Measurements from ENCODE around the gene CUBN.

Gene CUBN

GRCh38 chr10:16887565-16887964, 242.0 kb downstream of the CUBN start:
- Histone ChIP-seq H3K36me3 (ENCODE audit: insufficient read depth, insufficient read length, low read length) (no peaks in the 10 kb centered on the region), H3K4me3 (ENCODE audit: insufficient read length, low read depth) (no peak overlapping the region), H3K27me3 (ENCODE audit: insufficient read depth, insufficient read length) (no peaks in the 10 kb centered on the region), H3K4me1 (ENCODE audit: insufficient read depth, insufficient read length) (no peaks in the 10 kb centered on the region), H3K9ac (ENCODE audit: insufficient read length, low read depth) (no peak overlapping the region), H3K9me3 (ENCODE audit: insufficient read depth, low read length) (no peaks in the 10 kb centered on the region)
- DNase-seq (ENCODE audit: low read depth, low spot score): no peak
- TF ChIP-seq SUZ12 (IDR thresholded peaks at IDR 0.05; ENCODE audit: extremely low read depth, insufficient read depth, insufficient read length) (no peak), ZNF274 (IDR thresholded peaks at IDR 0.05; ENCODE audit: low read depth, low read length) (no peak)

GRCh38 chr10:16886031-16886430, 243.6 kb downstream of the CUBN start:
- Histone ChIP-seq H3K4me1 (ENCODE audit: insufficient read depth, insufficient read length) (no peaks in the 10 kb centered on the region), H3K9me3 (ENCODE audit: insufficient read depth, low read length) (no peaks in the 10 kb centered on the region), H3K9ac (ENCODE audit: insufficient read length, low read depth) (no peak overlapping the region), H3K4me3 (ENCODE audit: insufficient read length, low read depth) (no peak overlapping the region), H3K36me3 (ENCODE audit: insufficient read depth, insufficient read length, low read length) (no peaks in the 10 kb centered on the region), H3K27me3 (ENCODE audit: insufficient read depth, insufficient read length) (no peaks in the 10 kb centered on the region)
- DNase-seq (ENCODE audit: low read depth, low spot score): no peak
- TF ChIP-seq YY1 (IDR thresholded peaks at IDR 0.05; ENCODE audit: insufficient read depth, insufficient read length) (no peak), ZNF274 (IDR thresholded peaks at IDR 0.05; ENCODE audit: low read depth, low read length) (no peak), SUZ12 (IDR thresholded peaks at IDR 0.05; ENCODE audit: extremely low read depth, insufficient read depth, insufficient read length) (no peak)

DNA sequence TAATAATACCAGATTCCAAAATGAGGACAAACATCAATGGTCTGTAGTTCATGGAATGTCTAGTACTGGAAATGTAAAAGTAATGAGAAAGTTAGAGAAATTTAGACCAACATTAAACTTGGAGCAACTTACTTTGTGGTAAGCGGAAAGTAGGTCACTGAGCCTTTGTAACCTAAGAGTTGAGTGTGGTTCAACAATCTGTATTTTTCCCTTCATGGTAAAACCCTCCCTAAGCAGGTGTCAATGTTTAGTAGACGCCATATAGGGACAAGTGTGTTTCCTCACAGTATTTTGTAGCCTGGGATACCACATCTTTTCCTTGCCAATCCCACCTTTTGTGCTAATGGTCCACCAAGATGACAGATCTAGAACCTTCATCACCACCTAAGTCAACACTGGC, 245.1 kb downstream of the CUBN start:
- DNase-seq (ENCODE audit: low read depth, low spot score): no peak
- H3K9ac ChIP-seq (ENCODE audit: insufficient read length, low read depth): no peak overlapping the region
- no peaks in the 10 kb centered on the region for H3K36me3 ChIP-seq (ENCODE audit: insufficient read depth, insufficient read length, low read length)
- no peaks in the 10 kb centered on the region for H3K4me1 ChIP-seq (ENCODE audit: insufficient read depth, insufficient read length)
- H3K4me3 ChIP-seq (ENCODE audit: insufficient read length, low read depth): no peak overlapping the region
- no peaks in the 10 kb centered on the region for H3K27me3 ChIP-seq (ENCODE audit: insufficient read depth, insufficient read length)
- TF ChIP-seq SUZ12 (IDR thresholded peaks at IDR 0.05; ENCODE audit: extremely low read depth, insufficient read depth, insufficient read length): no peak
- no peak for TF ChIP-seq YY1 (IDR thresholded peaks at IDR 0.05; ENCODE audit: insufficient read depth, insufficient read length)
- TF ChIP-seq ZNF274 (IDR thresholded peaks at IDR 0.05; ENCODE audit: low read depth, low read length): no peak
- no peaks in the 10 kb centered on the region for H3K9me3 ChIP-seq (ENCODE audit: insufficient read depth, low read length)

DNA sequence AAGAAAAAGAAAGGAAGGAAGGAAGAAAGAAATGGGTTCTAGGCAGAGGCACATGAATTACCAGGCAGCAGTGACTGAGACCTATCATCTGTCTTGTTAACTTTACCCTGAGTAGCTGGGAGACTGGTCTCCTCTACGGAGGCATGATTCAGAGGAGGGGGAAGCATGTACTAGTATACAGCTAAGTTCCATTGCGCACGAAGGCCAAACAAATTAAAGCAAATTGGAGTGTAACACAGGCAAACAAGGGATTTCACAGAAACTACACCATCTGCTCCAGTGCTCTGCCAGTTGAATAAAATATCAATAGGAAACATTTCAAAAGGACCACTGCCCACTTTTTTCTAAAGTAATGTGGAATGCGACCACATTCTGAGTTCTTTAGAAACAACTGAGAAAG, 246.5 kb downstream of the CUBN start:
- Histone ChIP-seq H3K9ac (ENCODE audit: insufficient read length, low read depth) (no peak overlapping the region), H3K4me3 (ENCODE audit: insufficient read length, low read depth) (no peak overlapping the region), H3K4me1 (ENCODE audit: insufficient read depth, insufficient read length) (no peaks in the 10 kb centered on the region), H3K27me3 (ENCODE audit: insufficient read depth, insufficient read length) (no peaks in the 10 kb centered on the region), H3K36me3 (ENCODE audit: insufficient read depth, insufficient read length, low read length) (no peaks in the 10 kb centered on the region), H3K9me3 (ENCODE audit: insufficient read depth, low read length) (no peaks in the 10 kb centered on the region)
- no peak for DNase-seq (ENCODE audit: low read depth, low spot score)
- TF ChIP-seq ZNF274 (IDR thresholded peaks at IDR 0.05; ENCODE audit: low read depth, low read length) (no peak), YY1 (IDR thresholded peaks at IDR 0.05; ENCODE audit: insufficient read depth, insufficient read length) (no peak)

- TF ChIP-seq SUZ12 (IDR thresholded peaks at IDR 0.05; ENCODE audit: extremely low read depth, insufficient read depth, insufficient read length) (no peak), YY1 (IDR thresholded peaks at IDR 0.05; ENCODE audit: insufficient read depth, insufficient read length) (no peak), ZNF274 (IDR thresholded peaks at IDR 0.05; ENCODE audit: low read depth, low read length) (no peak)
- no peaks in the 10 kb centered on the region for H3K9me3 ChIP-seq (ENCODE audit: insufficient read depth, low read length)
- H3K9ac ChIP-seq (ENCODE audit: insufficient read length, low read depth): no peak overlapping the region
- H3K36me3 ChIP-seq (ENCODE audit: insufficient read depth, insufficient read length, low read length): no peaks in the 10 kb centered on the region
- no peaks in the 10 kb centered on the region for H3K27me3 ChIP-seq (ENCODE audit: insufficient read depth, insufficient read length)
- H3K4me3 ChIP-seq (ENCODE audit: insufficient read length, low read depth): no peak overlapping the region
- H3K4me1 ChIP-seq (ENCODE audit: insufficient read depth, insufficient read length): peaks cover 4% of the 10 kb centered on the region
- no peak for DNase-seq (ENCODE audit: low read depth, low spot score)
Observed at GRCh38 chr10:16870331-16870730, 259.3 kb downstream of the CUBN start.

DNA sequence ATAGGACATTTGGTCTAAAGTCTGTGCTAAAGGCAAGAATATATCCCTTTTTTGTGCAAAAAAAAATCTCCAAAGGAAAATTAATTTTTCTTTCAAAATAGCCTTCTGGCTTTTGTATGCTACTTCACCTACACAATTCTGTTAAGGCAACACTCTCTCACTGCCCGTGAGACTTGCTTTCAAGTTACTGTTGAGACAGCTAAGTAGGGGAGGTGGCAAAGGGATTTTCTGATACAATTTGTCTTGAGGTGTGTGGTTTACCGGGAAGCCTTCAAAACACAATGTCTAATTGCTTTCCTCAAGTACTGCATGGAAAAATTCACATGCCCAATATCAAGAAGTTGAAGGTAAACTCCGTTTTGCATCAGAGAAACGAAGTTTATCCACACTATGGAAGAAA, 261.6 kb downstream of the CUBN start:
- Histone ChIP-seq H3K4me3 (ENCODE audit: insufficient read length, low read depth) (no peak overlapping the region), H3K9ac (ENCODE audit: insufficient read length, low read depth) (no peak overlapping the region), H3K36me3 (ENCODE audit: insufficient read depth, insufficient read length, low read length) (no peaks in the 10 kb centered on the region), H3K9me3 (ENCODE audit: insufficient read depth, low read length) (no peaks in the 10 kb centered on the region; the same call in 1 of the 2 replicates), H3K27me3 (ENCODE audit: insufficient read depth, insufficient read length) (no peaks in the 10 kb centered on the region), H3K4me1 (ENCODE audit: insufficient read depth, insufficient read length) (peaks cover 4% of the 10 kb centered on the region)
- TF ChIP-seq ZNF274 (IDR thresholded peaks at IDR 0.05; ENCODE audit: low read depth, low read length) (no peak), YY1 (IDR thresholded peaks at IDR 0.05; ENCODE audit: insufficient read depth, insufficient read length) (no peak), SUZ12 (IDR thresholded peaks at IDR 0.05; ENCODE audit: extremely low read depth, insufficient read depth, insufficient read length) (no peak)
- no peak for DNase-seq (ENCODE audit: low read depth, low spot score)

DNA sequence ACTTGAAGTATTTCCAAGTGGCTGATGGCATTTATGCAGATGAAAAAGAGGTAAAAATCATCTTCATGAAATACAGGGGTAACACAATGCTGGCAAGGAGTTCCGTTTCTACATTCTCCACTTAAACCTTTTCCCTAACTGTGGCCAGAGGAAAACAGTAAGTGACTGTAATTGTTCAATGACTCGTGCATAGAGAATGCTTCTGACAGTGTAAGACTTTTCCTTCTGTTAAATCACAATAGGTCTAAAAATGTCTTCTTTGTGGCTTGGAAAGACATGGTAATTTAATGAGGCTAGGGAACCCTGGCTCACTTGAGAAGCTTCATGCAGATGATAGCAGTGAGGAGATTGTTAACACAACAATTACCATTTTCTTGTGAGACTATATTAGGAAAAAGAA, 262.1 kb downstream of the CUBN start:
- Histone ChIP-seq H3K27me3 (ENCODE audit: insufficient read depth, insufficient read length) (no peaks in the 10 kb centered on the region), H3K36me3 (ENCODE audit: insufficient read depth, insufficient read length, low read length) (no peaks in the 10 kb centered on the region), H3K4me1 (ENCODE audit: insufficient read depth, insufficient read length) (peaks cover 4% of the 10 kb centered on the region), H3K9ac (ENCODE audit: insufficient read length, low read depth) (no peak overlapping the region), H3K9me3 (ENCODE audit: insufficient read depth, low read length) (no peaks in the 10 kb centered on the region; the same call in 1 of the 2 replicates), H3K4me3 (ENCODE audit: insufficient read length, low read depth) (no peak overlapping the region)
- DNase-seq (ENCODE audit: low read depth, low spot score): no peak
- no peak for TF ChIP-seq ZNF274 (IDR thresholded peaks at IDR 0.05; ENCODE audit: low read depth, low read length)
- no peak for TF ChIP-seq SUZ12 (IDR thresholded peaks at IDR 0.05; ENCODE audit: extremely low read depth, insufficient read depth, insufficient read length)
- TF ChIP-seq YY1 (IDR thresholded peaks at IDR 0.05; ENCODE audit: insufficient read depth, insufficient read length): no peak

Measured in NT2/D1 (cell line).